Left lung (tissue), 10 donors: Measurements from ENCODE around the gene CAPN5. TPM values are rescaled to one million over a fixed set of nuclear protein-coding genes. Genes with fewer than 3 reads are reported as not detected.

Source experiments
- ATAC-seq: fragments of 200-7000 bp; cut with Tn5 transposase; one replicate; pipeline ENCODE4 v1.9.1; 2020; ENCODE audit warnings: moderate library complexity
- DNase-seq, 4 donors: peaks; one replicate each; pipeline ENCODE4 v3.0.0-alpha.2; 2013 to 2020
- H3K27ac ChIP-seq, 2 donors: fragments of 200-600 bp; sonication (generic) in 1 of 2; one replicate each; pipeline versions ENCODE4 v1.5.0 to v1.8.0; 2020 to 2021
- H3K27me3 ChIP-seq, 2 donors: fragments of 200-600 bp; sonication (generic) in 1 of 2; one replicate each; pipeline versions ENCODE4 v1.5.0 to v1.8.0; 2020 to 2021
- H3K36me3 ChIP-seq, 2 donors: fragments of 200-600 bp; sonication (generic) in 1 of 2; one replicate each; pipeline versions ENCODE4 v1.5.0 to v1.8.0; 2020 to 2021
- H3K4me1 ChIP-seq, 2 donors: fragments of 200-600 bp; one replicate each; pipeline ENCODE4 v1.8.0; 2021
- H3K4me3 ChIP-seq, 2 donors: fragments of 200-600 bp; sonication (generic) in 1 of 2; one replicate each; pipeline versions ENCODE4 v1.5.0 to v1.8.0; 2020 to 2021; ENCODE audit warnings: mild to moderate bottlenecking in 1 of 2
- H3K9me3 ChIP-seq, 2 donors: fragments of 200-600 bp; sonication (generic) in 1 of 2; one replicate each; pipeline versions ENCODE4 v1.5.0 to v1.8.0; 2020 to 2021
- intact Hi-C, 2 donors: fragments of 100-400 bp; cut with DNase I; formaldehyde crosslinking; loops; one replicate each; pipeline versions ENCODE4 v1.11.2 to v1.14.2; 2022
- polyA plus RNA-seq, 6 donors: library from polyadenylated mRNA; unstranded; fragments of 120-200 nt; gene quantifications; one replicate each; pipeline ENCODE4 v1.2.1, GENCODE V29; 2013; ENCODE audit not compliant: insufficient read length in 6 of 6
- total RNA-seq, 2 donors: library from RNA; stranded (reverse); fragmentation: NEBNext Ultra II Directional; extraction: Animal tissue kit (Norgen Biotek cat#: 25700); gene quantifications; one replicate each; pipeline ENCODE4 v1.2.1, GENCODE V29; 2021
- TF ChIP-seq, protein P1 (sequence below), 2 donors: fragments of 200-600 bp; sonication (generic) in 1 of 2; IDR thresholded peaks; one replicate each; pipeline versions ENCODE4 v1.5.0 to v1.8.0; 2021; ENCODE audit warnings: antibody characterized with exemption in 2 of 2
- donor health status: DM: no; HTN: yes; CAD: no.
- donor health status: DM: no; HTN: no; CAD: no.

Gene CAPN5
- total and polyA plus RNA-seq, 8 donors, result 11.7 to 32.9 (median 24.8) TPM

DNA sequence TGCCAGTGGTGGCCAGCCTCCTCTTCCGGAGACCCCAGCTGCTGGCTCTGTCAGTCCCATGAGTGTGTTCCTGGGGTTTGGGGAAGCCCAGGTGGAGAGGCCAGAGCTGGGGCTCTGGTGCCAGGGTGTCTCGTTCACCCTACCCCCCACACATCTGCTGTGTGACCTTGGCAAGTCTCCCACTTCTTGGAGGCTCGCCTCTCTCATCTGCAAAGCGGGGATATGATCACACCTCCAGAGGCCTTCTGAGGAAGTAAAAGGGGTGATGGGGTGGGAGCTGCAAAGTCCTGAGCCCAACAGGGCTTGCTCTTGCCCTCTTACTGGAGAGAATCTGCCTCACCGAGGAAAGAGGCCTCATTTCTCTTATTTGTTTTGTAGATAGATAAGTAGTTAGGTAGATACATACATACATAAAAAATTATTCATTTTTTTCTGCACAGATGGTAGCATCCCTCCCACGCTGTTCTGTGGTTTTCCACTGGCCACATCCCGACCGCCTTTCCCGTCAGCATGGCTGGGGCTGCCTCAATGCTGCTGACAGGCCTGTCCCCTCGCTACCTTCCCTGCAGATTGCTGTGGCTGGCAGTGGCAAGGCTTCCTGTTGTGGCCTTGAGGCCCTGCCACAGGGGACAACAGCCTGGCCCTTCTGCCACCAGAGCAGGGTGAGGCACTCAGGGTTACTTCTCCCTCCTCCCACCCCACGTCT, 85.2 kb downstream of the CAPN5 start:
- Histone ChIP-seq H3K4me3 (no peak overlapping the region), H3K9me3 (no peaks in the 10 kb centered on the region), H3K36me3 (no peaks in the 10 kb centered on the region), H3K4me1 (no peaks in the 10 kb centered on the region), H3K27me3 (peaks cover 0 to 14% of the 10 kb centered on the region in 2 donors), H3K27ac (no peak overlapping the region)
- ATAC-seq (no peak), DNase-seq (peak in 1 of 4 donors; percentile 34)
- TF ChIP-seq, protein P1, sequence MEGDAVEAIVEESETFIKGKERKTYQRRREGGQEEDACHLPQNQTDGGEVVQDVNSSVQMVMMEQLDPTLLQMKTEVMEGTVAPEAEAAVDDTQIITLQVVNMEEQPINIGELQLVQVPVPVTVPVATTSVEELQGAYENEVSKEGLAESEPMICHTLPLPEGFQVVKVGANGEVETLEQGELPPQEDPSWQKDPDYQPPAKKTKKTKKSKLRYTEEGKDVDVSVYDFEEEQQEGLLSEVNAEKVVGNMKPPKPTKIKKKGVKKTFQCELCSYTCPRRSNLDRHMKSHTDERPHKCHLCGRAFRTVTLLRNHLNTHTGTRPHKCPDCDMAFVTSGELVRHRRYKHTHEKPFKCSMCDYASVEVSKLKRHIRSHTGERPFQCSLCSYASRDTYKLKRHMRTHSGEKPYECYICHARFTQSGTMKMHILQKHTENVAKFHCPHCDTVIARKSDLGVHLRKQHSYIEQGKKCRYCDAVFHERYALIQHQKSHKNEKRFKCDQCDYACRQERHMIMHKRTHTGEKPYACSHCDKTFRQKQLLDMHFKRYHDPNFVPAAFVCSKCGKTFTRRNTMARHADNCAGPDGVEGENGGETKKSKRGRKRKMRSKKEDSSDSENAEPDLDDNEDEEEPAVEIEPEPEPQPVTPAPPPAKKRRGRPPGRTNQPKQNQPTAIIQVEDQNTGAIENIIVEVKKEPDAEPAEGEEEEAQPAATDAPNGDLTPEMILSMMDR (IDR thresholded peaks at IDR 0.05), result no peak
- intact Hi-C loops, result no loop called here

DNA sequence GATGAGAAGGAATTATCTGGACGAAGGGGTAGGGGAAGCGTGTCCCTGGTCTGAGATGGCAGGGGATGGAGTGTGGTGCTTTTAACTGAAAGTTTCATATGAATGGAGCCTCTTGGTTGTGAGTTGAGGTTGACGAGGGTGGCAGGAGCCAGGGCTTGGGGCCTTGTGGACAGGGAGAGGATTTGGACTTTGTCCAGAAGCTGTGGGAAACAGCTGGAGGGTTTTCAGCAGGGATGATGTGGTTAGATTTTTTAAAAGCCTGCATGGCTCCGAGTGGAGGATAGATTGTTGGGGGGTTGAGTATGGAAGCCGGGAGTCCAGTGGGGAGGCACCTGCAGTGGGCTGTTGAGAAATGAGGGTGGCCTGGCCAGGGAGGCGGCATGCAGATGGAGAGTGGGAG, 86.1 kb downstream of the CAPN5 start:
- Histone ChIP-seq H3K4me3 (no peak overlapping the region), H3K9me3 (no peaks in the 10 kb centered on the region), H3K4me1 (no peaks in the 10 kb centered on the region), H3K36me3 (no peaks in the 10 kb centered on the region), H3K27me3 (peaks cover 0 to 5% of the 10 kb centered on the region in 2 donors), H3K27ac (no peak overlapping the region)
- DNase-seq (peak in 1 of 4 donors; percentile 37), ATAC-seq (no peak)
- intact Hi-C loops, result no loop called here
- TF ChIP-seq, protein P1 (IDR thresholded peaks at IDR 0.05), result no peak

DNA sequence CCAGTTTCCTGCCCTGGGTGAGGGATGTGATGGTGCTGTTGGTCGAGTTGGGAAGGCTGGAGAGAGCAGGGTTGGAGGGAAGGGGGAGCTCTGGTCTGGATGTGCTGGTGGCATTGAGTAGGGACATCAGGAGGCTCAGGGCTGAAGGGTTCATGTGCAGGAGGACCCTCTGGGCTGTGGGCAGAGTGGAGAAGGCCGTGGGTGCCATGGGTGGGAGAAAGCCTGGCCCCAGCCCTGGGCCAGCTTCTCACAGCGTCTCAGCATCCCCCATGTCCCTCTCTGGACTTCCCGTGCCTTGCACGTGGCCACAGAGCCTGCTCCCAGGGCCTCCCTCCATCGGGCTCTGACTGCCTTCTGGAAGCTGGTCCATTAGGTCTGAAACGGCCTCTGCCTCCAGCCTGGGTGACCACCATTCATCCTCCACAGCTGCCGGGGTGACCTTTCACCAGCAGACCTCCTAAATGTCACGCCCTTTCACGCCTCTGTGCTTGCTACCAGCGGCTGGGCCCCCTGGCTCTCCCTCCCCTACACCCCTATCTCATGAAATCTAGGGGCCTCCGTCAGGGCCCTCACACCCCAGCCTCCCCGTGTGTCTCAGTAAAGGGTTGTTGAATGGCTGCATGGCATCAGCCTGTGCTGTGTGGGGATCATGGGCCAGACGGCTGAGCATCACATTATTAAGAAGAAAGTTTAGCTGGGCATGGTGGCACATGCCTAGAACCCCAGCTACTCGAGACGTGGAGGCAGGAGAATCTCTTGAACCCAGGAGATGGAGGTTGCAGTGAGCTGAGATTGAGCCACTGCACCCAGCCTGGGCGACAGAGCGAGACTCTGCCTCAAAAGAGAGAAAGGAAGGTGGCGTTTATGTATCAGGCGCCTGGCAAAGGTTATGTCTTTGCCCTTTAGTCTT, 86.8 kb downstream of the CAPN5 start:
- TF ChIP-seq, protein P1 (IDR thresholded peaks at IDR 0.05), result no peak
- Histone ChIP-seq H3K9me3 (no peaks in the 10 kb centered on the region), H3K4me3 (no peak overlapping the region), H3K27me3 (no peaks in the 10 kb centered on the region), H3K4me1 (no peaks in the 10 kb centered on the region), H3K27ac (no peak overlapping the region), H3K36me3 (no peaks in the 10 kb centered on the region)
- intact Hi-C loops, result no loop called here
- peak in 1 of 4 donors; percentile 48 for DNase-seq
- no peak for ATAC-seq

DNA sequence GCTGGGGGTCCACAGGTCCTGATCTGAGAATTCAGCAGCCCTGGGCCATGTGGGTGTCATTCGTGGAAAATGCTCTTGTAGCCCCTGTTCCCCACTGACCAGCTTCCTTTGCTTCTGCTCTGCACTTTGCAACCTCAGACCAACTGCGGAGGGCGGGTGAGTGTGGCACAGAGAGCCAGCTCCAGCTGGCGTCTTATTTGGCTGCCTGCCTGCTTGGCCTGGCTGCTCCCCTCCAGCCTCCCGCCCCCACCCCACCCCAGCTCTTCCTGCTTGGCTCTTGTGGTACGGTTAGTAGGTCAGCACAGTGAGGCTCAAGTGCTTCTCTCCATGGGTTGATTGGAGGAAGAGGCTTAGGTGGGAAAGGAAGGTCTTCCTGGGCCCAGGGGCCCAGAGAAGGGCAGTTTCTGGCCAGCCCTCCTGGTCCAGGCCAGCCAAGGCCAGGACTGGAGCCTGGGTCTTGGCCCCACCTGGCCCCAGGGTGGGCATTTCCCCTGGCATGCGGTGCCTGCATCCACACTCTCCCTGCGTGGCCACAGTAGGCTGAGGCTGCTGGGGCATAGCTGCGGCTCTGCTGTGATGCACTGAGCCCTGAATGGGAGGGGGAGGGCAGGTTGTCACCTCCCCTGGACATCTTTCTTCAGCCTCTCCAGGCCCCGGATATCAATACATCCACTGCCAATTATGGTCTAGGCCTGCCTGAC, 87.8 kb downstream of the CAPN5 start:
- H3K36me3 ChIP-seq, result no peaks in the 10 kb centered on the region

More for the DNA sequence above, 87.8 kb downstream of the CAPN5 start:
- ATAC-seq (peak; percentile 75), DNase-seq (peak in 2 of 4 donors; percentile 50 to 57)
- no peak overlapping the region for H3K27ac ChIP-seq
- TF ChIP-seq, protein P1 (IDR thresholded peaks at IDR 0.05), result no peak
- no peaks in the 10 kb centered on the region for H3K27me3 ChIP-seq
- no peak overlapping the region for H3K4me3 ChIP-seq
- H3K9me3 ChIP-seq, result no peaks in the 10 kb centered on the region
- intact Hi-C loops, result no loop called here
- H3K4me1 ChIP-seq, result no peaks in the 10 kb centered on the region
